T-helper 1 cell (primary cell): ENCODE results near the gene MID1.

Source experiments
- DNase-seq, 5 donors: peaks; one replicate each; pipeline ENCODE4 v3.0.0-alpha.2; 2012 to 2020

The MID1 gene

GRCh38 chrX:10420134-10420533 lies 200.3 kb downstream of the MID1 start:
- no peak for DNase-seq

DNA sequence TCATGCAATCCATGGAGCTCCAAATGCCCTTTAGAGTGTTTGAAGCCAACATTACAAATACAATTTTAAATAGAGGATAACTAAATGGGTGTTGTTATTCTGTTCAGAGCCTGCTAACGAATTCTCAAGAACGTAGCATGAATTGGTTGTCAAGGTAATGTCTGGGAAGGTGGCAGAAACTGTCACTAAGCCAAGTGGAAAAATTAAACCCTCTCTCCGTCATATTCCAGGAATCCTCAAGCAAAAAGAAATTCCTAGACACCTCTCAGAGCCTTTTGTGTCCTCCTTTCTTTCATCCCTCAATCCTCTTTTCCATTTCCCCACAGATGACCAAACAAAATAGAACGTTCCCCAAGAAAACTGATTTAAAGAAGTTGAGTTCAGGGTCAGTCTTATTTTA lies 204.0 kb downstream of the MID1 start:
- no peak for DNase-seq

DNA sequence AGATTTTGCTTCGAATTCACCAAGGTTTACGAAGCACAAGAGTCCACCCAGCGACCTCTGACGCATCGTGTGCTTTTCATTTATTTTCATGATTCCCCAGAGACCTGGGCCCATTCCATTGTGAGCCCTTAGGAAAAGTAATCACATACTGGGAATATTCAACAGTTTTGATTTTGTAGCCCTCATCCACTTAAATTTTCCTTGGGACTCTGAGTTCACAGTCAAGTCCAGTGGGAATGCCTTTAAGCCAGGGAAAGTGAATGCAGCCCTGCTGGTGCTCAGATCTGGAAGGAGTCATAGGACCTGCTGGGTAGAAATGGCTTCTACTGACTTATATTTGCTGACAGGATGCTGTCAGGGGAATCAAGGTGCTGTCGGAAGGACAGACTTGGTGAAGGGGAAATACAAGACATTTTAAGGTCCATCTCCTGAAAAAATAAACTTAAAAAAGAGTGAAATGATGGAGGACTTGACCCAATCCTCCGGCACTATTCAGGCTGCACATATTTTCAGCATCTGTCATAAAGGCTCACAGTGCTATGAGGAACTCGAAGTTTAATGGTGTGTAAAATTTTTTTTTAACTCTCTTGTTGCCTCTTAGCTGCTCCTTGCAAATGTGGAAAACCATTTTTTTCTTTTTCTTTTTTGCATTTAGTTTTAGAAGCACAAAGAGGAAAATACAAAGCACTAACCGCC lies 204.9 kb downstream of the MID1 start:
- no peak for DNase-seq

DNA sequence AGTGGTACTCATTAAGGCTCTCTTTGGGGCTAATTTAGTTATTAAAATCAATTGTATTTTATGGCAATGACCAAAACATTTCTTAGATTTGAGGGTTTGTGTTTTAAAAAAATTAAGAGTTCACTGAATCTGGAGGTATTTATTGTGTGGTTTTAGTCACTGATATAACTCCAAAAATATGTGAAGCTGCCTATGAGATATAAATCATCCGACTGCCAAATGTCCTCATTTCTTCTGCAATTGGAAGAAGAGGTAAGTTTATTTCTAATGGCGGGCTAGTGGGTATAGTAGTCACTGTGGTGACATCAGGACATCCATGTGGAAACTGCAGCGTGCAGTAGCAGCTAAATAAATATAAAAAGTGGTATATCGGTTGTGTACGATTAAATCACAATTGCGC lies 205.5 kb downstream of the MID1 start:
- DNase-seq: no peak

DNA sequence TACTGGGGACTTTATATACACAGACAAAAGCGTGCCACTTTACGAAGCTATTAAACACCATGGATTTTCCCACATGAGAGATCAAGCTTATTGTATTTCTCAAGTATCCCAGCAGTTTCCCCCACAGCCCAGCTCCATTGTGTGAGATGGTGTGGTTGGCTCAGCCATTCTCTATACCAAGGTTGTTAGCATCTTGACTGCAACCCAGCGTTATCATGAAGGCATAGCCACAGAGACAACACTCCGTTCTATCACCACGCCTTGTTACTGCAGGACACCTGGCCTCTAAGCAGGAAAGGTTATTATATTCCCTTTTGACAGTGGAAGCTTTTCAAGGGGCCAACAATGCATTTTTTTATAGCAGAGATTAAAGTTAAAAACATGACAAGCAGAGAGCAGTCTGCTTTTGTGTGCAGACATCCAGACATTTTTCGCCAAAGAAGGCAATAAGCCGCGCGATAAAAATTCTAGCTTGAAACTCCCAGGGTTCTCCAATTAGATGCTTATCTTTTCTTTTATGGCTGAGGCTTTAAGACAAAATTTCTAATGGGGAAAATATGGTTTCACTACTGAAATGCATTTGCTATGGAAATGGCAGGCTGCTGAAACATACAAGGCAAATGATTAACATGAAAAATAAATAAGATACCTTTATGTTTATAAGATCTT lies 206.1 kb downstream of the MID1 start:
- DNase-seq: no peak

DNA sequence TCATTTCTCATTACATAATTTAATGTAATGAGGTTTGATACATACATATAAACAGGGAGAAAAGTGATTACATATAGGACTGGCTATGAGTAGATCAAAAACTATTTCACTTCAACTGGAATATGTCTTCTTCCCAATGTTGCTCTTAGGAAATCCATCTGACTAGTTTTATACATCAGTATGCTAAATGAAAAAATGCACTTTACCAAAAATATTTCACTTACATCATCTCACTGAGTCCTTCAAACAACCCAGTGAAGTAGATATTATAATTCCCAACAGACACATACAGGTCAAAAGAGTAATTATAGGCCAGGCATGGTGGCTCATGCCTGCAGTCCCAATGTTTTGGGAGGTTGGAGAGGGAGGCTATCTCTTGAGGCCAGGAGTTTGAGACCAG lies 215.9 kb downstream of the MID1 start:
- DNase-seq: no peak

DNA sequence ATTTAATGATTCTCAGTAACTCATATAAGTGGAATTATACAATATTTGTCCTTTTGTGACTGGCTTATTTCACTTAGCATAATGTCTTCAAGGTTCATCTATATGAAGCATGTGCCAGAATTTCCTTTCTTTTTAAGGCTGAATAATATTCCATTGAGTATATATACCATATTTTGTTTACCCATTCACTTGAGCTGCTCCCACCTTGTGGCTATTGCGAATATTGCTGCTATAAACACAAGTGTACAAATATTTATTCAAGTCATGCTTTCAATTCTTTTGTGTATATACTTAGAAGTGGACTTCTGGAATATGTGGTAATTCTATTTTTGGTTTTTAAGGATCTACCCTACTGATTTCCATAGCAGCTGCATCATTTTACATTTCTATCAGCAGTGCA lies 219.1 kb downstream of the MID1 start:
- no peak for DNase-seq

GRCh38 chrX:10399043-10399741 lies 221.2 kb downstream of the MID1 start:
- DNase-seq: no peak

- DNase-seq: no peak
Measured at GRCh38 chrX:10398215-10398614, 222.2 kb downstream of the MID1 start.

DNA sequence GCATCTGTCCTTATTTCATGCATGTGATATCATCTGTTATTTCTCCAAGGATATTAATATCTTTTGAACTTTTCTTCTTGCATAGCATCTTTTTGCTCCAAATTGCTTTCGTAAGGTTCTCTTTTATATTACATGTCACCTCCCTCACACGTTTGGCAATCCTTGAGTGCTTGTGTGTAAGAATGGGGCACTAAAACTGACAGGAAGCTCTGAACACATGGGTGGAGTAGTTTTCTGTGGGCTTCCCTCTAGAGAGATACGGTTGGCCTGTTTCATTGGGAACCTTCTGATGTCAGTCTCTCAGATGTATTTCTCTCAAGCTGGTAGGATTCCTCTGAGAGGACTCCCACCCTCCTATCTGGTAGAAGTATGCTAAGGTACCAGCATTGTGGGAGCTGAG lies 223.0 kb downstream of the MID1 start:
- no peak for DNase-seq

GRCh38 chrX:10395643-10396042 lies 224.7 kb downstream of the MID1 start:
- DNase-seq: no peak
